Measurements from ENCODE around the gene SCCPDH. TPM values are rescaled to one million over a fixed set of nuclear protein-coding genes. Genes with fewer than 3 reads are reported as not detected.
"Not testable (repeated sequence)": the region's sequence is repeated elsewhere in the genome, so short reads cannot be mapped to it uniquely, and the experiment has no call there.

SCCPDH gene
- total RNA-seq, 2 donors from 2014 or later, result 21.4 to 23.1 TPM

GRCh38 chr1:246690100-246690499 is 34.1 kb upstream of the SCCPDH start:
- Histone ChIP-seq H3K4me3 (peak overlapping the region in 1 of 2 donors; percentile 41), H3K27me3 (no peaks in the 10 kb centered on the region), H3K9me3 (peaks cover 0 to 5% of the 10 kb centered on the region in 2 donors), H3K27ac (peak overlapping the region in 1 of 2 donors; percentile 21), H3K4me1 (peaks cover 0 to 19% of the 10 kb centered on the region in 2 donors), H3K36me3 (no peaks in the 10 kb centered on the region)
- DNase-seq (ENCODE audit: low spot score), result no peak
- TF ChIP-seq, protein P1, sequence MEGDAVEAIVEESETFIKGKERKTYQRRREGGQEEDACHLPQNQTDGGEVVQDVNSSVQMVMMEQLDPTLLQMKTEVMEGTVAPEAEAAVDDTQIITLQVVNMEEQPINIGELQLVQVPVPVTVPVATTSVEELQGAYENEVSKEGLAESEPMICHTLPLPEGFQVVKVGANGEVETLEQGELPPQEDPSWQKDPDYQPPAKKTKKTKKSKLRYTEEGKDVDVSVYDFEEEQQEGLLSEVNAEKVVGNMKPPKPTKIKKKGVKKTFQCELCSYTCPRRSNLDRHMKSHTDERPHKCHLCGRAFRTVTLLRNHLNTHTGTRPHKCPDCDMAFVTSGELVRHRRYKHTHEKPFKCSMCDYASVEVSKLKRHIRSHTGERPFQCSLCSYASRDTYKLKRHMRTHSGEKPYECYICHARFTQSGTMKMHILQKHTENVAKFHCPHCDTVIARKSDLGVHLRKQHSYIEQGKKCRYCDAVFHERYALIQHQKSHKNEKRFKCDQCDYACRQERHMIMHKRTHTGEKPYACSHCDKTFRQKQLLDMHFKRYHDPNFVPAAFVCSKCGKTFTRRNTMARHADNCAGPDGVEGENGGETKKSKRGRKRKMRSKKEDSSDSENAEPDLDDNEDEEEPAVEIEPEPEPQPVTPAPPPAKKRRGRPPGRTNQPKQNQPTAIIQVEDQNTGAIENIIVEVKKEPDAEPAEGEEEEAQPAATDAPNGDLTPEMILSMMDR (IDR thresholded peaks at IDR 0.05), result no peak

GRCh38 chr1:246691622-246692495 is 32.4 kb upstream of the SCCPDH start:
- Histone ChIP-seq H3K27me3 (no peaks in the 10 kb centered on the region), H3K36me3 (no peaks in the 10 kb centered on the region), H3K9me3 (peaks cover 0 to 5% of the 10 kb centered on the region in 2 donors), H3K4me1 (peaks cover 0 to 24% of the 10 kb centered on the region in 2 donors), H3K4me3 (no peak overlapping the region), H3K27ac (peak overlapping the region; percentile 39 to 43)
- no peak for DNase-seq (ENCODE audit: low spot score)
- TF ChIP-seq, protein P1 (IDR thresholded peaks at IDR 0.05), result no peak

DNA sequence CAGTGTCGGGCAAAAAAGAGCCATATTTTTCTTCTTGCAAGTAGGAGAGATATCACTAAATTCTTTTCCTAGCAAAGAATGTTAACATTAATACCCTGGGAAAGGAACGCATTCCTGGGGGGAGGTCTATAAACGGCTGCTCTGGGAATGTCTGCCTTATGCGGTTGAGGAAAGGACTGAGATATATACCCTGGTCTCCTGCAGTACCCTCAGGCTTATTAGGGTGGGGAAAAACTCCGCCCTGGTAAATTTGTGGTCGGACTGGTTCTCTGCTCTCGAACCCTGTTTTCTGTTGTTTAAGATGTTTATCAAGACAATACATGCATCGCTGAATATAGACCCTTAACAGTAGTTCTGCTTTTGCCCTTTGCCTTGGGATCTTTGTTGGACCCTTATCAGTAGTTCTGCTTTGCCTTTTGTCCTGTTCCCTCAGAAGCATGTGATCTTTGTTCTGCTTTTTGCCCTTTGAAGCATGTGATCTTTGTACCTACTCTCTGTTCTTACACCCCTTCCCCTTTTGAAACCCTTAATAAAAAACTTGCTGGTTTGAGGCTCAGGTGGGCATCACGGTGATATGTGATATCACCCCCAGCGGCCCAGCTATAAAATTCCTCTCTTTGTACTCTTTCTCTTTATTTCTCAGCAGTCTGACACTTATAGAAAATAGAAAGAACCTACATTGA is 29.9 kb upstream of the SCCPDH start:
- not testable (repeated sequence) for H3K4me3 ChIP-seq, H3K27ac ChIP-seq, H3K9me3 ChIP-seq

GRCh38 chr1:246695136-246695535 is 29.1 kb upstream of the SCCPDH start:
- no peak overlapping the region for H3K4me3 ChIP-seq
- H3K4me1 ChIP-seq, result peaks cover 0 to 26% of the 10 kb centered on the region in 2 donors
- H3K9me3 ChIP-seq, result peaks cover 0 to 5% of the 10 kb centered on the region in 2 donors
- H3K36me3 ChIP-seq, result no peaks in the 10 kb centered on the region
- no peak overlapping the region for H3K27ac ChIP-seq
- TF ChIP-seq, protein P1 (IDR thresholded peaks at IDR 0.05), result no peak
- no peaks in the 10 kb centered on the region for H3K27me3 ChIP-seq
- no peak for DNase-seq (ENCODE audit: low spot score)

More for the DNA sequence above, 29.9 kb upstream of the SCCPDH start:
- not testable (repeated sequence) for H3K36me3 ChIP-seq; H3K27me3 ChIP-seq; DNase-seq (ENCODE audit: low spot score)
- peaks cover 0 to 33% of the 10 kb centered on the region in 2 donors for H3K4me1 ChIP-seq

DNA sequence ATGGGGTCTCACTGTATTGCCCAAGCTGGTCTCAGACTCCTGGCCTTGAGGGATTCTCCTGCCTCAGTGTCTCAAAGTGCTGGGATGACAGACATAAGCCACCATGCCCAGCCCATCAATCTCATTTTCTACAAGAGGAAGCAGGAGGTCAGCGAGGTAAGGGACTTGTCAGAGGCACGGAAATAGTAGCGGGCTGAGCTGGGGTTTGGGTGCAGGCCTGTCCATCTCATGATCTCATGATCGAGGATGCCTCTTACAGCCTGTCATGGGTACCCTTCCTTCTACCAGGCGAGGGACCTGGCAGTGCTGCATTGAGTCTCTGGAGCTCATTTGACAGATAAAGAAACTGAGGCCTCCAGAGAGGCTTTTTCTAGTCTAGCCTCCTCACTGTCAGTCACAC is 28.5 kb upstream of the SCCPDH start:
- no peak for DNase-seq (ENCODE audit: low spot score)
- Histone ChIP-seq H3K4me3 (no peak overlapping the region), H3K27ac (no peak overlapping the region), H3K4me1 (peaks cover 0 to 25% of the 10 kb centered on the region in 2 donors), H3K36me3 (no peaks in the 10 kb centered on the region), H3K27me3 (no peaks in the 10 kb centered on the region), H3K9me3 (peaks cover 0 to 5% of the 10 kb centered on the region in 2 donors)
- TF ChIP-seq, protein P1 (IDR thresholded peaks at IDR 0.05), result no peak

- Histone ChIP-seq H3K4me3 (peak overlapping the region; percentile 19 to 33), H3K4me1 (peaks cover 0 to 18% of the 10 kb centered on the region in 2 donors), H3K36me3 (no peaks in the 10 kb centered on the region), H3K9me3 (peaks cover 0 to 5% of the 10 kb centered on the region in 2 donors), H3K27me3 (no peaks in the 10 kb centered on the region), H3K27ac (peak overlapping the region; percentile 51 to 55)
- no peak for DNase-seq (ENCODE audit: low spot score)
- TF ChIP-seq, protein P1 (IDR thresholded peaks at IDR 0.05), result no peak
These were observed 25.6 kb upstream of the SCCPDH start for GRCh38 chr1:246698466-246699094.
